DMS153 (cell line): ENCODE data around the gene HK1.
"Not testable (repeated sequence)": the region's sequence is repeated elsewhere in the genome, so short reads cannot be mapped to it uniquely, and the experiment has no call there.

Source experiments
- DNase-seq: peaks from one replicate; lab custom pipeline; 2025; lab: John Stamatoyannopoulos, UW

HK1 gene

GRCh38 chr10:69328380-69328735, 50.1 kb downstream of the HK1 start:
- no peak for DNase-seq

- not testable (repeated sequence) for DNase-seq
Observed at GRCh38 chr10:69328888-69329287, 50.6 kb downstream of the HK1 start.

GRCh38 chr10:69329721-69330178, 51.5 kb downstream of the HK1 start:
- no peak for DNase-seq

GRCh38 chr10:69331161-69331560, 52.9 kb downstream of the HK1 start:
- no peak for DNase-seq

GRCh38 chr10:69332278-69333010, 54.1 kb downstream of the HK1 start:
- DNase-seq, result peak; percentile 69

GRCh38 chr10:69333205-69333604, 54.9 kb downstream of the HK1 start:
- no peak for DNase-seq

- not testable (repeated sequence) for DNase-seq
Observed at GRCh38 chr10:69333865-69334301, 55.6 kb downstream of the HK1 start.

GRCh38 chr10:69334302-69335062, 56.2 kb downstream of the HK1 start:
- no peak for DNase-seq

- DNase-seq, result no peak
Observed at GRCh38 chr10:69335063-69335587, 56.8 kb downstream of the HK1 start.

- DNase-seq, result no peak
Observed at GRCh38 chr10:69335613-69336012, 57.3 kb downstream of the HK1 start.

- DNase-seq, result no peak
Observed at GRCh38 chr10:69336952-69337295, 58.6 kb downstream of the HK1 start.

GRCh38 chr10:69337296-69338132, 59.2 kb downstream of the HK1 start:
- peak; percentile 85 for DNase-seq

GRCh38 chr10:69338133-69338456, 59.8 kb downstream of the HK1 start:
- DNase-seq, result no peak

- DNase-seq, result no peak
Observed at GRCh38 chr10:69338547-69339450, 60.5 kb downstream of the HK1 start.

GRCh38 chr10:69340695-69341094, 62.4 kb downstream of the HK1 start:
- no peak for DNase-seq

- DNase-seq, result no peak
Observed at GRCh38 chr10:69343905-69344304, 65.6 kb downstream of the HK1 start.

GRCh38 chr10:69344591-69345252, 66.4 kb downstream of the HK1 start:
- DNase-seq, result no peak

GRCh38 chr10:69345402-69345801, 67.1 kb downstream of the HK1 start:
- DNase-seq, result peak; percentile 94

GRCh38 chr10:69345890-69346474, 67.7 kb downstream of the HK1 start:
- no peak for DNase-seq

- DNase-seq, result no peak
Observed at GRCh38 chr10:69346776-69347175, 68.5 kb downstream of the HK1 start.
